GM12892 (cell line): ENCODE data around the gene SGSH.

Experiments used
- POLR2A ChIP-seq: IDR thresholded peaks from 2 replicates; pipeline ENCODE4 v1.6.1; 2011; ENCODE audit warnings: low read depth, low read length, control low read depth
- TAF1 ChIP-seq: IDR thresholded peaks from 2 replicates; pipeline ENCODE4 v1.6.1; 2011; ENCODE audit warnings: low read depth, mild to moderate bottlenecking, control low read depth, low read length, borderline replicate concordance

DNA sequence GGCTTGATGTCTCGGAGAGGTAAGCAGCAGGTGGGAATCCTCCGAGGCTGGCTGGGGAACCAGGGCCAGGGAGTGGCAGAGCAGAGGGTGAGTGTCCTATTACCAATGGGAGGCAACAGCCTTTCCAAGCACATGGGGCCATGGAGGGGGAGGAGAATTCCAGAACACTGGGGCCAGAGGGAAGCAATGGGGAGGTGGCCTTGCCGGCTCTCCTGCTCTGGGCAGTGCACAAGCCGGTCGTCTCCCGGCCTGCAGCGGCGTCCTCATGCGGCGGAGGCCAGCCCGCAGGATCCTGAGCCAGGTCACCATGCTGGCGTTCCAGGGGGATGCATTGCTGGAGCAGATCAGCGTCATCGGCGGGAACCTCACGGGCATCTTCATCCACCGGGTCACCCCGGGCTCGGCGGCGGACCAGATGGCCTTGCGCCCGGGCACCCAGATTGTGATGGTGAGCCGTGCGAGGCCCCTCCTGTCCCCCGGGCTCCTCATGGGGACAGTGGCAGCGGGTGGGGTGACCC lies 21.9 kb downstream of the SGSH start:
- TF ChIP-seq TAF1 (no peak), POLR2A (no peak)
